H9 (cell line): Measurements from ENCODE around the gene ACSL3. TPM values are rescaled to one million over a fixed set of nuclear protein-coding genes. Genes with fewer than 3 reads are reported as not detected.

Source experiments
- DNase-seq: peaks from one replicate; pipeline ENCODE4 v3.0.0-alpha.2; 2017
- H2AFZ ChIP-seq: one replicate; pipeline ENCODE4 v1.6.1; 2013; ENCODE audit warnings: mild to moderate bottlenecking, low read length, control low read depth, moderate library complexity
- H2AK5ac ChIP-seq: 2 replicates; pipeline ENCODE4 v1.6.1; 2013; ENCODE audit warnings: low read length, control low read depth, mixed read lengths; ENCODE audit not compliant: insufficient read length
- H2BK120ac ChIP-seq: one replicate; pipeline ENCODE4 v1.6.1; 2013; ENCODE audit warnings: low read depth, mild to moderate bottlenecking, low read length, control low read depth, inconsistent platforms; ENCODE audit not compliant: poor library complexity, severe bottlenecking
- H2BK12ac ChIP-seq: 2 replicates; pipeline ENCODE4 v1.6.1; 2013; ENCODE audit warnings: low read length, control low read depth, mixed read lengths, low read depth; ENCODE audit not compliant: insufficient read length
- H2BK15ac ChIP-seq: 2 replicates; pipeline ENCODE4 v1.6.1; 2013; ENCODE audit warnings: low read depth, low read length, control low read depth
- H2BK20ac ChIP-seq: one replicate; pipeline ENCODE4 v1.6.1; 2013; ENCODE audit warnings: low read depth, mild to moderate bottlenecking, low read length, control low read depth, inconsistent platforms; ENCODE audit not compliant: poor library complexity, severe bottlenecking
- H2BK5ac ChIP-seq: 2 replicates; pipeline ENCODE4 v1.6.1; 2013; ENCODE audit warnings: low read length, control low read depth, mixed read lengths; ENCODE audit not compliant: insufficient read length
- H3K14ac ChIP-seq: 2 replicates; pipeline ENCODE4 v1.6.1; 2013; ENCODE audit warnings: low read length, control low read depth; ENCODE audit not compliant: insufficient read depth
- H3K18ac ChIP-seq: 2 replicates; pipeline ENCODE4 v1.6.1; 2013; ENCODE audit warnings: low read depth, mild to moderate bottlenecking, mixed read lengths, low read length, control low read depth; ENCODE audit not compliant: insufficient read length
- H3K23ac ChIP-seq: 2 replicates; pipeline ENCODE4 v1.6.1; 2013; ENCODE audit warnings: low read length, control low read depth, mixed read lengths, low read depth; ENCODE audit not compliant: insufficient read length
- H3K23me2 ChIP-seq: 2 replicates; pipeline ENCODE4 v1.6.1; 2013; ENCODE audit warnings: low read depth, mild to moderate bottlenecking, mixed read lengths, low read length, control low read depth; ENCODE audit not compliant: insufficient read length, poor library complexity, severe bottlenecking
- H3K27ac ChIP-seq: 2 replicates; pipeline ENCODE4 v1.5.1; 2013; ENCODE audit warnings: low read length, control low read depth, mixed read lengths, low read depth; ENCODE audit not compliant: insufficient read length
- H3K27me3 ChIP-seq: 2 replicates; pipeline ENCODE4 v1.6.1; 2013; ENCODE audit warnings: low read length, control low read depth, inconsistent platforms; ENCODE audit not compliant: insufficient read depth
- H3K4ac ChIP-seq: 2 replicates; pipeline ENCODE4 v1.6.1; 2013; ENCODE audit warnings: low read depth, mild to moderate bottlenecking, control low read depth, inconsistent platforms, low read length, moderate library complexity
- H3K4me1 ChIP-seq: 2 replicates; pipeline ENCODE4 v1.6.1; 2013; ENCODE audit warnings: low read length, control low read depth, inconsistent platforms; ENCODE audit not compliant: insufficient read depth
- H3K4me2 ChIP-seq: 2 replicates; pipeline ENCODE4 v1.6.1; 2013; ENCODE audit warnings: low read length, control low read depth, mixed read lengths; ENCODE audit not compliant: insufficient read length, insufficient read depth
- H3K56ac ChIP-seq: 2 replicates; pipeline ENCODE4 v1.6.1; 2013; ENCODE audit warnings: low read depth, mild to moderate bottlenecking, mixed read lengths, low read length, control low read depth; ENCODE audit not compliant: insufficient read length
- H3K79me1 ChIP-seq: 2 replicates; pipeline ENCODE4 v1.6.1; 2013; ENCODE audit warnings: low read depth, mild to moderate bottlenecking, moderate library complexity, low read length, control low read depth, inconsistent platforms; ENCODE audit not compliant: insufficient read depth, poor library complexity, severe bottlenecking
- H3K79me2 ChIP-seq: 2 replicates; pipeline ENCODE4 v1.6.1; 2013; ENCODE audit warnings: low read length, control low read depth, inconsistent platforms; ENCODE audit not compliant: insufficient read depth
- H3K9ac ChIP-seq: 2 replicates; pipeline ENCODE4 v1.6.1; 2013; ENCODE audit warnings: low read length, control low read depth, mixed read lengths; ENCODE audit not compliant: insufficient read length; ENCODE audit errors: extremely low read depth
- H3K9me3 ChIP-seq: one replicate; pipeline ENCODE4 v1.6.1; 2013; ENCODE audit warnings: low read depth, low read length, inconsistent platforms; ENCODE audit not compliant: control insufficient read depth
- H3T11ph ChIP-seq: one replicate; pipeline ENCODE4 v1.6.1; 2013; ENCODE audit warnings: mild to moderate bottlenecking, low read length, control low read depth, inconsistent platforms
- H4K20me1 ChIP-seq: one replicate; pipeline ENCODE4 v1.6.1; 2013; ENCODE audit not compliant: control insufficient read depth, insufficient read length, insufficient read depth
- H4K5ac ChIP-seq: 2 replicates; pipeline ENCODE4 v1.6.1; 2013; ENCODE audit warnings: low read depth, mild to moderate bottlenecking, mixed read lengths, low read length, control low read depth; ENCODE audit not compliant: insufficient read length
- H4K8ac ChIP-seq: replicated peaks from 2 replicates; pipeline ENCODE4 v1.6.1; 2013; ENCODE audit warnings: low read length, control low read depth, mixed read lengths, low read depth; ENCODE audit not compliant: insufficient read length
- H4K91ac ChIP-seq: 2 replicates; pipeline ENCODE4 v1.6.1; 2013; ENCODE audit warnings: low read depth, mild to moderate bottlenecking, moderate library complexity, mixed read lengths, low read length, control low read depth; ENCODE audit not compliant: insufficient read length
- H3K27ac Mint-ChIP-seq, 3 experiments: 2 replicates in 2 of 3; 3 replicates in 1 of 3; pipeline ENCODE4 v1.8.0; 2020 to 2021; ENCODE audit warnings: mixed read lengths in 3 of 3, mild to moderate bottlenecking in 1 of 3, moderate library complexity in 1 of 3
- H3K27me3 Mint-ChIP-seq: 2 replicates; pipeline ENCODE4 v1.8.0; 2021; ENCODE audit warnings: low read depth, mild to moderate bottlenecking, moderate library complexity, mixed read lengths
- H3K36me3 Mint-ChIP-seq, 3 experiments: 2 replicates in 2 of 3; 3 replicates in 1 of 3; pipeline ENCODE4 v1.8.0; 2020 to 2021; ENCODE audit warnings: low read depth in 3 of 3, mixed read lengths in 3 of 3; ENCODE audit not compliant: insufficient read depth in 1 of 3
- H3K4me1 Mint-ChIP-seq, 2 experiments: 2 replicates each; pipeline ENCODE4 v1.8.0; 2020; ENCODE audit warnings: mixed read lengths in 2 of 2
- H3K4me3 Mint-ChIP-seq, 2 experiments: 2 replicates in 1 of 2; 3 replicates in 1 of 2; pipeline ENCODE4 v1.8.0; 2020 to 2021; ENCODE audit warnings: mild to moderate bottlenecking in 2 of 2, mixed read lengths in 2 of 2, moderate library complexity in 1 of 2
- H3K9me3 Mint-ChIP-seq, 2 experiments: 2 replicates in 1 of 2; 3 replicates in 1 of 2; pipeline ENCODE4 v1.8.0; 2020; ENCODE audit warnings: mild to moderate bottlenecking in 2 of 2, mixed read lengths in 2 of 2, moderate library complexity in 1 of 2
- WGBS: extraction: QIAGEN DNeasy Blood & Tissue Kit; methylation state at CpG from one replicate; pipeline ENCODE4 v1.1.7; 2013; ENCODE audit warnings: missing lambda C conversion rate, low lambda C conversion rate, mixed read lengths; ENCODE audit not compliant: insufficient read length; ENCODE audit errors: extremely low coverage; 5-methylcytosine and 5-hydroxymethylcytosine counted together
- total RNA-seq: library from RNA; stranded (reverse); gene quantifications from 2 replicates; pipeline ENCODE4 v1.2.1, GENCODE V29; 2021
- TF ChIP-seq, protein P1 (sequence below): fragments of 200-600 bp; sonication (generic); conservative IDR thresholded peaks from 3 replicates; pipeline ENCODE4 v1.8.0; 2021; ENCODE audit warnings: antibody characterized with exemption, mild to moderate bottlenecking

Gene ACSL3
- total RNA-seq, 1 experiment from 2014 or later, result 60.9 TPM

DNA sequence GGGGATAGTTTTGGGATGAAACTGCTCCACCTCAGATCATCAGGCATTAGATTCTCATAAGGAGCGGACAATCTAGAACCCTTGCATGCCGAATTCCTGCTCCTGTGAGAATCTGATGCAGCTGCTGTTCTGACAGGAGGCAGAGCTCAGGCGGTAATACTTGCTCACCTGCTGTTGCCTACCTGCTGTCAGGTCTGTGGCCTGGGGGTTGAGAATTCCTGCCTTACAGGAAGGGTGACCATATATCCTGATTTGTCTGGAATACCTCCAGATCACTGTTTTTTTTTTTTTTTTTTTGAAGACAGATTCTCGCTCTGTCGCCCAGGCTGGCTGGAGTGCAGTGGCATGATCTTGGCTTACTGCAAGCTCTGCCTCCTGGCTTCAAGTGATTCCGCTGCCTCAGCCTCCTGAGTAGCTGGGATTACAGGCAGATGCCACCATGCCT lies 21.7 kb downstream of the ACSL3 start:
- Histone ChIP-seq H3K14ac (no peak overlapping the region), H2BK12ac (no peak overlapping the region), H3K9me3 (no peaks in the 10 kb centered on the region), H2BK120ac (no peak overlapping the region), H3K56ac (no peak overlapping the region), H3K27me3 (no peaks in the 10 kb centered on the region), H4K8ac (no peak overlapping the region), H4K5ac (no peak overlapping the region), H3K4me2 (no peak overlapping the region), H2BK15ac (no peak overlapping the region), H3K79me1 (peaks cover 4% of the 10 kb centered on the region), H3K4ac (no peak overlapping the region), H2BK20ac (no peak overlapping the region), H4K91ac (no peak overlapping the region), H3K79me2 (peaks cover 47% of the 10 kb centered on the region; the same call in 1 of the 2 replicates), H3K18ac (no peak overlapping the region), H2AFZ (no peak overlapping the region), H2AK5ac (no peak overlapping the region), H3K9ac (no peak overlapping the region), H3K23me2 (no peaks in the 10 kb centered on the region), H3K27ac (no peak overlapping the region), H2BK5ac (no peak overlapping the region), H4K20me1 (no peaks in the 10 kb centered on the region), H3T11ph (no peak overlapping the region), H3K23ac (no peak overlapping the region), H3K4me1 (no peaks in the 10 kb centered on the region; the same call in 1 of the 2 replicates)
- no peak for DNase-seq
- Mint-ChIP-seq H3K36me3 (peaks cover 5 to 24% (median 17%) of the 10 kb centered on the region in 3 experiments), H3K4me1 (peaks cover 20 to 24% of the 10 kb centered on the region in 2 experiments), H3K4me3 (no peak overlapping the region), H3K27ac (no peak overlapping the region), H3K9me3 (peaks cover 4 to 21% of the 10 kb centered on the region in 2 experiments; a peak in 4 of 5 replicates), H3K27me3 (no peaks in the 10 kb centered on the region)
- no CpG with 5 or more reads among the region's 6 CpGs for WGBS
- TF ChIP-seq, protein P1, sequence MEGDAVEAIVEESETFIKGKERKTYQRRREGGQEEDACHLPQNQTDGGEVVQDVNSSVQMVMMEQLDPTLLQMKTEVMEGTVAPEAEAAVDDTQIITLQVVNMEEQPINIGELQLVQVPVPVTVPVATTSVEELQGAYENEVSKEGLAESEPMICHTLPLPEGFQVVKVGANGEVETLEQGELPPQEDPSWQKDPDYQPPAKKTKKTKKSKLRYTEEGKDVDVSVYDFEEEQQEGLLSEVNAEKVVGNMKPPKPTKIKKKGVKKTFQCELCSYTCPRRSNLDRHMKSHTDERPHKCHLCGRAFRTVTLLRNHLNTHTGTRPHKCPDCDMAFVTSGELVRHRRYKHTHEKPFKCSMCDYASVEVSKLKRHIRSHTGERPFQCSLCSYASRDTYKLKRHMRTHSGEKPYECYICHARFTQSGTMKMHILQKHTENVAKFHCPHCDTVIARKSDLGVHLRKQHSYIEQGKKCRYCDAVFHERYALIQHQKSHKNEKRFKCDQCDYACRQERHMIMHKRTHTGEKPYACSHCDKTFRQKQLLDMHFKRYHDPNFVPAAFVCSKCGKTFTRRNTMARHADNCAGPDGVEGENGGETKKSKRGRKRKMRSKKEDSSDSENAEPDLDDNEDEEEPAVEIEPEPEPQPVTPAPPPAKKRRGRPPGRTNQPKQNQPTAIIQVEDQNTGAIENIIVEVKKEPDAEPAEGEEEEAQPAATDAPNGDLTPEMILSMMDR, result no peak
